Endothelial cell of umbilical vein (primary cell): ENCODE measurements around the gene TTLL10. TPM values are rescaled to one million over a fixed set of nuclear protein-coding genes. Genes with fewer than 3 reads are reported as not detected.

Experiments used
- BruUV-seq: library from RNA; stranded (reverse); fragments of 400-500 nt; replicated peaks from 2 replicates; lab custom pipeline; 2021; lab: Mats Ljungman, UMichigan
- CTCF ChIA-PET: fragments of 300-600, 350-600 bp; sonication (Branson Sonifier 250); formaldehyde crosslinking; loops from one replicate; lab custom pipeline; 2021; ENCODE audit warnings: antibody characterized with exemption, inconsistent platforms; lab: Charles Lee
- POLR2A ChIA-PET: fragments of 300-600, 350-600 bp; sonication (Branson Sonifier 250); formaldehyde crosslinking; loops from one replicate; lab custom pipeline; 2021; ENCODE audit warnings: antibody characterized with exemption, inconsistent platforms; lab: Charles Lee
- DNase-seq: peaks from one replicate; pipeline ENCODE4 v3.0.0-alpha.2; 2011; ENCODE audit warnings: low read depth, low spot score
- FAIRE-seq: peaks from 2 replicates; lab custom pipeline; 2011; peaks lifted over from hg19 to GRCh38; lab: Jason Lieb, UNC
- H2AFZ ChIP-seq: 2 replicates; pipeline ENCODE4 v1.6.0; 2012; ENCODE audit warnings: low read depth, low read length, control low read depth, inconsistent platforms
- H3K27ac ChIP-seq: 2 replicates; pipeline ENCODE4 v1.5.1; 2011; ENCODE audit warnings: low read depth, mild to moderate bottlenecking, control low read depth, low read length, moderate library complexity; ENCODE audit not compliant: insufficient read depth
- H3K27me3 ChIP-seq, 2 experiments: 2 replicates each; pipeline versions ENCODE4 v1.6.0 to v1.6.1; 2011; ENCODE audit warnings: low read length in 2 of 2, mixed read lengths in 1 of 2; ENCODE audit not compliant: control insufficient read depth in 2 of 2, insufficient read depth in 2 of 2
- H3K36me3 ChIP-seq, 2 experiments: 2 replicates in 1 of 2; 3 replicates in 1 of 2; pipeline ENCODE4 v1.5.1; 2011; ENCODE audit warnings: low read length in 2 of 2, mild to moderate bottlenecking in 1 of 2, moderate library complexity in 1 of 2; ENCODE audit not compliant: control insufficient read depth in 2 of 2, insufficient read depth in 2 of 2; ENCODE audit errors: extremely low read depth in 1 of 2
- H3K4me1 ChIP-seq: 3 replicates; pipeline ENCODE4 v1.5.1; 2011; ENCODE audit warnings: mild to moderate bottlenecking, low read length; ENCODE audit not compliant: control insufficient read depth, insufficient read depth; ENCODE audit errors: extremely low read depth
- H3K4me2 ChIP-seq: 2 replicates; pipeline ENCODE4 v1.6.1; 2011; ENCODE audit warnings: low read length, control low read depth, mixed read lengths; ENCODE audit not compliant: insufficient read depth
- H3K4me3 ChIP-seq, 3 experiments: fragments of 200-600 bp in 1 of 3; sonication (generic), shearing (Covaris generic) in 1 of 3; replicated peaks in 1 of 3; 2 replicates each; pipeline ENCODE4 v1.5.1; 2011 to 2016; ENCODE audit warnings: control low read depth in 3 of 3, low read length in 3 of 3, mild to moderate bottlenecking in 2 of 3, inconsistent platforms in 1 of 3, low read depth in 1 of 3, moderate library complexity in 1 of 3; ENCODE audit not compliant: insufficient read depth in 1 of 3
- H3K79me2 ChIP-seq: 2 replicates; pipeline ENCODE4 v1.6.0; 2012; ENCODE audit warnings: low read length, inconsistent platforms; ENCODE audit not compliant: control insufficient read depth, insufficient read depth
- H3K9ac ChIP-seq: replicated peaks from 2 replicates; pipeline ENCODE3; 2011; ENCODE audit warnings: low read length, control low read depth; ENCODE audit not compliant: insufficient read depth; ENCODE audit errors: extremely low read depth
- H3K9me1 ChIP-seq: replicated peaks from 3 replicates; pipeline ENCODE4 v1.6.0; 2011; ENCODE audit warnings: mild to moderate bottlenecking, low read length; ENCODE audit not compliant: control insufficient read depth, insufficient read depth; ENCODE audit errors: extremely low read depth
- H3K9me3 ChIP-seq: replicated peaks from 2 replicates; pipeline ENCODE4 v1.5.1; 2012; ENCODE audit warnings: low read length, inconsistent platforms; ENCODE audit not compliant: control insufficient read depth, insufficient read depth
- H4K20me1 ChIP-seq: replicated peaks from 2 replicates; pipeline ENCODE3; 2011; ENCODE audit warnings: mild to moderate bottlenecking, low read length; ENCODE audit not compliant: control insufficient read depth, insufficient read depth; ENCODE audit errors: extremely low read depth
- EZH2 ChIP-seq: IDR thresholded peaks from 2 replicates; pipeline ENCODE4 v1.6.1; 2012; ENCODE audit warnings: borderline replicate concordance, low read depth, mild to moderate bottlenecking, moderate library complexity, low read length, inconsistent platforms; ENCODE audit not compliant: severe bottlenecking
- FOS ChIP-seq: IDR thresholded peaks from 2 replicates; pipeline ENCODE4 v1.6.1; 2011; ENCODE audit warnings: mild to moderate bottlenecking, low read length, moderate library complexity, borderline replicate concordance; ENCODE audit not compliant: insufficient read depth
- GATA2 ChIP-seq: IDR thresholded peaks from 2 replicates; pipeline ENCODE4 v1.7.0; 2011; ENCODE audit warnings: low read depth, mild to moderate bottlenecking, moderate library complexity, mixed read lengths, low read length; ENCODE audit not compliant: insufficient read length, insufficient read depth
- JUN ChIP-seq: IDR thresholded peaks from 2 replicates; pipeline ENCODE4 v1.6.1; 2011; ENCODE audit warnings: borderline replicate concordance, low read depth; ENCODE audit not compliant: insufficient read length, insufficient read depth
- MYC ChIP-seq: IDR thresholded peaks from one replicate; pipeline ENCODE4 v1.6.1; 2011; ENCODE audit warnings: mild to moderate bottlenecking, low read depth, low read length
- POLR2A ChIP-seq: IDR thresholded peaks from 2 replicates; pipeline ENCODE4 v1.6.1; 2012; ENCODE audit warnings: low read depth, mild to moderate bottlenecking, control low read depth, low read length
- POLR2AphosphoS5 ChIP-seq: IDR thresholded peaks from 2 replicates; pipeline ENCODE4 v1.6.1; 2012; ENCODE audit warnings: low read depth, mild to moderate bottlenecking, control low read depth, low read length, moderate library complexity; ENCODE audit not compliant: insufficient read depth
- dilution Hi-C: fragments of 300-500 bp; cut with MboI; formaldehyde crosslinking; loops from one replicate; pipeline ENCODE4 v1.15.0; 2019; ENCODE audit warnings: low sequenced_read_pairs; ENCODE audit not compliant: extremely low pct_ligation_motif_present
- intact Hi-C: fragments of 100-400 bp; cut with micrococcal nuclease; formaldehyde crosslinking; loops from one replicate; pipeline ENCODE4 v1.10.0; 2022
- polyA plus RNA-seq, 4 experiments: library from polyadenylated mRNA; depleted of rRNA in 3 of 4; stranded (reverse) in 3 of 4; unstranded in 1 of 4; fragments of >200 nt; gene quantifications; 2 replicates each; pipeline versions ENCODE4 v1.2.1 to v1.2.3, GENCODE V29; 2011 to 2012; ENCODE audit warnings: missing spikeins in 1 of 4
- total RNA-seq: library from RNA; stranded (reverse); gene quantifications from 2 replicates; pipeline ENCODE4 v1.2.3, GENCODE V29; 2021
- TF ChIP-seq, protein P1 (sequence below), 2 donors: IDR thresholded peaks; 1 replicate in 1 of 2; 2 replicates in 1 of 2; pipeline ENCODE4 v1.5.1; 2011; ENCODE audit warnings: low read length in 2 of 2, mild to moderate bottlenecking in 2 of 2, moderate library complexity in 2 of 2, control low read depth in 1 of 2, inconsistent platforms in 1 of 2, low read depth in 1 of 2; ENCODE audit not compliant: insufficient read depth in 1 of 2; ENCODE audit errors: extremely low read depth in 1 of 2
- TF ChIP-seq, protein P2 (sequence below): IDR thresholded peaks from 2 replicates; pipeline ENCODE4 v1.6.1; 2011; ENCODE audit not compliant: insufficient read depth, insufficient read length

Gene TTLL10
- total and polyA plus RNA-seq, 2 donors (not counting 3 experiments of a cell fraction or from before 2014, with no cell fraction given) = not detected

DNA sequence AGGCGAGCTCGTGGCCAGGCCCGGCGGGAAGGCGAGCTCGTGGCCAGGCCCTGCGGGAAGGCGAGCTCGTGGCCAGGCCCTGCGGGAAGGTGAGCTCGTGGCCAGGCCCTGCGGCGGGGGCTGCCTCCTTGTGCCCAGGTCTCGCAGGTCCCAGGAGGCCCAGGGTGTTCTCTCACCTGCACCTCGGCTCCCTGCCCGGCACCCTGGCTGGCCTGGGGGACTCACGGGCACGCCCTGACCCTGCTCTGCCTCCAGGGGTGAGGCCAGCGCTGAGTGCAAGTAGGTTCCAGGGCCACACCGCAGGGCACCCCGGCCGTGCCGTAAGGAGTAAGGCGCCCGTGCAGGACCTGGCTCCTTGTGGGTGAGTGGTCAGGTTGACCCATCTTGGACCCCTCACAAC is 53.7 kb downstream of the TTLL10 start:
- DNase-seq (no peak), FAIRE-seq (no peak)
- H3K27me3 ChIP-seq = no peaks in the 10 kb centered on the region
- dilution Hi-C loops = no loop called here
- POLR2A ChIA-PET = no interaction called here
- CTCF ChIA-PET = interaction anchor here (1.4 kb wide), 1 partner anchor 105 kb away, joined by 5 read pairs; no protein-coding TSS in a partner anchor
- H3K79me2 ChIP-seq = peaks cover 58% of the 10 kb centered on the region
- no peaks in the 10 kb centered on the region for H3K9me3 ChIP-seq
- no peak overlapping the region for H3K4me3 ChIP-seq
- no peak overlapping the region for H2AFZ ChIP-seq
- no peak overlapping the region for H3K27ac ChIP-seq
- TF ChIP-seq GATA2 (no peak), POLR2A (no peak), EZH2 (no peak), MYC (no peak), FOS (no peak), POLR2AphosphoS5 (no peak), JUN (no peak)
- TF ChIP-seq, protein P1, sequence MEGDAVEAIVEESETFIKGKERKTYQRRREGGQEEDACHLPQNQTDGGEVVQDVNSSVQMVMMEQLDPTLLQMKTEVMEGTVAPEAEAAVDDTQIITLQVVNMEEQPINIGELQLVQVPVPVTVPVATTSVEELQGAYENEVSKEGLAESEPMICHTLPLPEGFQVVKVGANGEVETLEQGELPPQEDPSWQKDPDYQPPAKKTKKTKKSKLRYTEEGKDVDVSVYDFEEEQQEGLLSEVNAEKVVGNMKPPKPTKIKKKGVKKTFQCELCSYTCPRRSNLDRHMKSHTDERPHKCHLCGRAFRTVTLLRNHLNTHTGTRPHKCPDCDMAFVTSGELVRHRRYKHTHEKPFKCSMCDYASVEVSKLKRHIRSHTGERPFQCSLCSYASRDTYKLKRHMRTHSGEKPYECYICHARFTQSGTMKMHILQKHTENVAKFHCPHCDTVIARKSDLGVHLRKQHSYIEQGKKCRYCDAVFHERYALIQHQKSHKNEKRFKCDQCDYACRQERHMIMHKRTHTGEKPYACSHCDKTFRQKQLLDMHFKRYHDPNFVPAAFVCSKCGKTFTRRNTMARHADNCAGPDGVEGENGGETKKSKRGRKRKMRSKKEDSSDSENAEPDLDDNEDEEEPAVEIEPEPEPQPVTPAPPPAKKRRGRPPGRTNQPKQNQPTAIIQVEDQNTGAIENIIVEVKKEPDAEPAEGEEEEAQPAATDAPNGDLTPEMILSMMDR (IDR thresholded peaks at IDR 0.05; ENCODE audit: extremely low read depth in 1 of 2, insufficient read depth in 1 of 2, low read depth in 1 of 2, low read length in 2 of 2) = no peak
- TF ChIP-seq, protein P2, sequence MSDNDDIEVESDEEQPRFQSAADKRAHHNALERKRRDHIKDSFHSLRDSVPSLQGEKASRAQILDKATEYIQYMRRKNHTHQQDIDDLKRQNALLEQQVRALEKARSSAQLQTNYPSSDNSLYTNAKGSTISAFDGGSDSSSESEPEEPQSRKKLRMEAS = no peak
- no peak overlapping the region for H3K4me2 ChIP-seq
- H3K36me3 ChIP-seq = peaks cover 6 to 37% of the 10 kb centered on the region in 2 experiments
- no peaks in the 10 kb centered on the region for H4K20me1 ChIP-seq
- H3K9me1 ChIP-seq = no peaks in the 10 kb centered on the region
- peaks cover 6% of the 10 kb centered on the region for H3K4me1 ChIP-seq
- intact Hi-C loops = no loop called here
- BruUV-seq = no TSS peak
- H3K9ac ChIP-seq = no peak overlapping the region
